ENCODE measurements around the gene SENP5.

DNA sequence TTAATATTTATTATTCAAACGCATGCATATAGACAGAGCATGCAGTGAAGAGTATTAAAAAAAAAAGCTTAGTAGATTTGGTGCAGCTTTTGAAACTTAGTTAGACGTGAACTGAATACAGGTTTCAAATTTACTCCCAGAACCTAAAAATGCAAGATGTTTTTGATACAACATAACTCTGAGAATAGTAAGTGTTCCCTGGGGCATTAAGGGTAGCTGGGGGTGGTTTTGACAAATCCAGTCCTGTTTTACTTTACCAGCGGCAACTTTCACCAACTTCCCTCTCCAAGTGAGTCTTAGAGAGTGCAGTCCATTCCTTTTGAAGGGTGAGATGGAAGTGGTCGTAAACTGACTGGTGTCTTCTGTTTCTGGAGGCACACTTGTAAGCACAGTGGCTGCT is 63.4 kb downstream of the SENP5 start:
- no peak for TF ChIP-seq CHD2 (IDR thresholded peaks at IDR 0.05; ENCODE audit: low read length)
- TF ChIP-seq, protein P1, sequence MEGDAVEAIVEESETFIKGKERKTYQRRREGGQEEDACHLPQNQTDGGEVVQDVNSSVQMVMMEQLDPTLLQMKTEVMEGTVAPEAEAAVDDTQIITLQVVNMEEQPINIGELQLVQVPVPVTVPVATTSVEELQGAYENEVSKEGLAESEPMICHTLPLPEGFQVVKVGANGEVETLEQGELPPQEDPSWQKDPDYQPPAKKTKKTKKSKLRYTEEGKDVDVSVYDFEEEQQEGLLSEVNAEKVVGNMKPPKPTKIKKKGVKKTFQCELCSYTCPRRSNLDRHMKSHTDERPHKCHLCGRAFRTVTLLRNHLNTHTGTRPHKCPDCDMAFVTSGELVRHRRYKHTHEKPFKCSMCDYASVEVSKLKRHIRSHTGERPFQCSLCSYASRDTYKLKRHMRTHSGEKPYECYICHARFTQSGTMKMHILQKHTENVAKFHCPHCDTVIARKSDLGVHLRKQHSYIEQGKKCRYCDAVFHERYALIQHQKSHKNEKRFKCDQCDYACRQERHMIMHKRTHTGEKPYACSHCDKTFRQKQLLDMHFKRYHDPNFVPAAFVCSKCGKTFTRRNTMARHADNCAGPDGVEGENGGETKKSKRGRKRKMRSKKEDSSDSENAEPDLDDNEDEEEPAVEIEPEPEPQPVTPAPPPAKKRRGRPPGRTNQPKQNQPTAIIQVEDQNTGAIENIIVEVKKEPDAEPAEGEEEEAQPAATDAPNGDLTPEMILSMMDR (IDR thresholded peaks at IDR 0.05; ENCODE audit: control extremely low read depth in 1 of 3, insufficient read depth in 1 of 3, low read depth in 1 of 3, low read length in 3 of 3) = no peak
